Measurements from ENCODE around the gene WNT7A.

GRCh38 chr3:13869761-13870343 lies 10.0 kb downstream of the WNT7A start:
- TF ChIP-seq, protein P1, sequence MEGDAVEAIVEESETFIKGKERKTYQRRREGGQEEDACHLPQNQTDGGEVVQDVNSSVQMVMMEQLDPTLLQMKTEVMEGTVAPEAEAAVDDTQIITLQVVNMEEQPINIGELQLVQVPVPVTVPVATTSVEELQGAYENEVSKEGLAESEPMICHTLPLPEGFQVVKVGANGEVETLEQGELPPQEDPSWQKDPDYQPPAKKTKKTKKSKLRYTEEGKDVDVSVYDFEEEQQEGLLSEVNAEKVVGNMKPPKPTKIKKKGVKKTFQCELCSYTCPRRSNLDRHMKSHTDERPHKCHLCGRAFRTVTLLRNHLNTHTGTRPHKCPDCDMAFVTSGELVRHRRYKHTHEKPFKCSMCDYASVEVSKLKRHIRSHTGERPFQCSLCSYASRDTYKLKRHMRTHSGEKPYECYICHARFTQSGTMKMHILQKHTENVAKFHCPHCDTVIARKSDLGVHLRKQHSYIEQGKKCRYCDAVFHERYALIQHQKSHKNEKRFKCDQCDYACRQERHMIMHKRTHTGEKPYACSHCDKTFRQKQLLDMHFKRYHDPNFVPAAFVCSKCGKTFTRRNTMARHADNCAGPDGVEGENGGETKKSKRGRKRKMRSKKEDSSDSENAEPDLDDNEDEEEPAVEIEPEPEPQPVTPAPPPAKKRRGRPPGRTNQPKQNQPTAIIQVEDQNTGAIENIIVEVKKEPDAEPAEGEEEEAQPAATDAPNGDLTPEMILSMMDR (conservative IDR thresholded peaks at IDR 0.05; ENCODE audit: low read length) = no peak
- no peak for TF ChIP-seq EZH2phosphoT487 (IDR thresholded peaks at IDR 0.05; ENCODE audit: borderline replicate concordance)
